ENCODE measurements around the gene DCUN1D3. TPM values are rescaled to one million over a fixed set of nuclear protein-coding genes. Genes with fewer than 3 reads are reported as not detected.

The DCUN1D3 gene
- total RNA-seq, 1 donor: 30.2 TPM

DNA sequence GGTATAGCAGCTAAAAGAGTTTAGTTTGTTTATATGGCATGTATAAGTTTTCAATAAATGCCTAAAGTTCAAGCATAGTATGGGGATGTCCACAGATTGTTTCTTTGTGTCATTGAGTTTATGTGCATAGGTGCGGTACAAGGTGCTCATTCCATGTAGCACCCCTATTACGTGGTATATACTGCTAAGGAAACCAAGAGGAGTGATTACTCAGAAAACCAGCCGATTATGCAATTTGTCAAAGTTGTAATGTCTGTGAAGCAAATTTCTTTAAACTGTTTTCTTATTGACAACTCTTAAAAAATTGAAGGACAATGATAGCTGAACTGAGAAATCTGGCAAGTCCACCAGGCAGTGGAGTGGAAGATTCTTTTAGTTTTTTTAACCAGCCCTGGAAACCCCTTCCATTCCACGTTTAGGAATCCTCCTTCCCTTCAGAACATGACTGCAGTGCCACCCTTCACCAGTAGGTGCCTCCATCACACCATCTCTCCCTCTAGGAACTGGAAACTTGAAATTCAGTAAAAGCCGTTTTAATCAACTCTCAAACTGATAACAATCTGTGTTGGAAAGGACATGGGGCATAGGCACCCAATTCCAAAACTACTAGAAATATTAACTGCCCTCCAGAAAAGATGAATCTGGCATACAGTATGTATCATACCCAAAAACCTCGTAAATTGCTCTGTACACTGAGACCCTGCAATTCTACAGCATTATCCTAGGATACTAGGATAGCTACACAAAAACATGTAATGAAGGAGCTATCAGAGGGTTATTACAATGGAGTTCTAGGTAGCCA, 50.4 kb downstream of the DCUN1D3 start:
- TF ChIP-seq, protein P1, sequence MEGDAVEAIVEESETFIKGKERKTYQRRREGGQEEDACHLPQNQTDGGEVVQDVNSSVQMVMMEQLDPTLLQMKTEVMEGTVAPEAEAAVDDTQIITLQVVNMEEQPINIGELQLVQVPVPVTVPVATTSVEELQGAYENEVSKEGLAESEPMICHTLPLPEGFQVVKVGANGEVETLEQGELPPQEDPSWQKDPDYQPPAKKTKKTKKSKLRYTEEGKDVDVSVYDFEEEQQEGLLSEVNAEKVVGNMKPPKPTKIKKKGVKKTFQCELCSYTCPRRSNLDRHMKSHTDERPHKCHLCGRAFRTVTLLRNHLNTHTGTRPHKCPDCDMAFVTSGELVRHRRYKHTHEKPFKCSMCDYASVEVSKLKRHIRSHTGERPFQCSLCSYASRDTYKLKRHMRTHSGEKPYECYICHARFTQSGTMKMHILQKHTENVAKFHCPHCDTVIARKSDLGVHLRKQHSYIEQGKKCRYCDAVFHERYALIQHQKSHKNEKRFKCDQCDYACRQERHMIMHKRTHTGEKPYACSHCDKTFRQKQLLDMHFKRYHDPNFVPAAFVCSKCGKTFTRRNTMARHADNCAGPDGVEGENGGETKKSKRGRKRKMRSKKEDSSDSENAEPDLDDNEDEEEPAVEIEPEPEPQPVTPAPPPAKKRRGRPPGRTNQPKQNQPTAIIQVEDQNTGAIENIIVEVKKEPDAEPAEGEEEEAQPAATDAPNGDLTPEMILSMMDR (IDR thresholded peaks at IDR 0.05; ENCODE audit: insufficient read depth, low read length): peak; percentile 99
- peak; percentile 84 for DNase-seq (ENCODE audit: low read depth)
- H3K4me3 ChIP-seq (ENCODE audit: low read depth, low read length): no peak overlapping the region

DNA sequence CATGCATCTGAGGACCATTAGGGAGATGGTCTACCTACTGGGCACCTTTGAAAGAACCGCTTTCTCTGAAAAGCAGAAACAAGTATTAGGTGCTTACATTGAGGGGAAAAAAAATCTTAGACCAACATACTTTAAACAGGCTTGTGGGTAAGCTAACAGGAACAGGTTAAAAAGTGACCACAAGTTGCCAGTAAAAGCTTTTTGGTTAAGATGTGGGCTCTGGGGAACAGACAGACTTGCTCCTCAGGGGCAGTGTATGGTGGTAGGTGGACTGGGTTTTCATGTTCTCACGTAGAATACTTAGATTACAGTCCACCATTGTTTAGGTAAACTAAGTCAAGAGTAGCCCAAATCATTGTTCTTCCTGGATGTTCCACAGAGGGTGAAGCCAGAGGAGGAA, 52.6 kb downstream of the DCUN1D3 start:
- DNase-seq (ENCODE audit: low read depth): no peak
- H3K4me3 ChIP-seq (ENCODE audit: low read depth, low read length): no peak overlapping the region
- TF ChIP-seq, protein P1 (IDR thresholded peaks at IDR 0.05; ENCODE audit: insufficient read depth, low read length): no peak

GRCh38 chr16:20846551-20846950, 53.6 kb downstream of the DCUN1D3 start:
- no peak for DNase-seq (ENCODE audit: low read depth)
- no peak overlapping the region for H3K4me3 ChIP-seq (ENCODE audit: low read depth, low read length)
- TF ChIP-seq, protein P1 (IDR thresholded peaks at IDR 0.05; ENCODE audit: insufficient read depth, low read length): no peak

DNA sequence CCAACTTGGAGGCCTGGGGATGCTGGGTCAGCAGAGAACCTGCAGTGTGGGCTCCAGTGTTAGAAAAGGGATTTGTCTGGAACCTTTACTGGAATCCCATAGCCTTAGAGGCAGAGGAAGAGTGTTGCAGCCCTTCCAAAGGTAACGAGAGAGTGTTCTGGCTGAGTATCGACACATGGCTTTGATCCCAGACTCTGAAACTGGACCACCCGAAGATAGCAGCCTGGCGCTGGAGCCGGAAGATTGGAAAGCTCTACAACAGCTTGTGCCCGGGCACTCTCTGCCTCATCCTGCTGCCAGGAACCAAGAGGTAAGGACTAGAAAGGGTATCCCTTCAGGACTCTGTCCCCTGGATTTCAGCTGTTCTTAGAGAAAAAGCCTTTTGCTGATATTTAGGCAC, 54.1 kb downstream of the DCUN1D3 start:
- no peak overlapping the region for H3K4me3 ChIP-seq (ENCODE audit: low read depth, low read length)
- DNase-seq (ENCODE audit: low read depth): no peak
- TF ChIP-seq, protein P1 (IDR thresholded peaks at IDR 0.05; ENCODE audit: insufficient read depth, low read length): no peak

- TF ChIP-seq, protein P1 (IDR thresholded peaks at IDR 0.05; ENCODE audit: insufficient read depth, low read length): no peak
- no peak overlapping the region for H3K4me3 ChIP-seq (ENCODE audit: low read depth, low read length)
- DNase-seq (ENCODE audit: low read depth): no peak
Measured at GRCh38 chr16:20844588-20844987, 55.6 kb downstream of the DCUN1D3 start.

DNA sequence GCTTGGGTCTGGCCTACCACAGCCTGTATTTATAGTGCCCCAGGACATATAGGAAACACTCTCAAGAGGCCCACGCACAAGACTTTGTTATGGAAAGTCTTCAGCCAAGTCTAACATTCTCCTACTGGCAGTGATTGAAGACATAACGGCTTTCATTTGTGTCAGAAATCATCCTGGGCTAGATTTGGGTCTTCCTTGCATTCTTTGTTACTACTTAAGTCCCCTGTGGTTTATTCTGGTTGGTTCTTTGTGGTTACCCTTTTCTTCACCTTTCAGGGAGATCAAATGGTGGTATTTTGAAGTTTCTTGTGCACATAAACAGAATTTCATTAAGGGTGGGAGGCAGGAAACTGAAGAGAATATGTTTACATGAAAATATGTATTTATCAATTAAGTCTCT, 56.1 kb downstream of the DCUN1D3 start:
- DNase-seq (ENCODE audit: low read depth): no peak
- no peak overlapping the region for H3K4me3 ChIP-seq (ENCODE audit: low read depth, low read length)
- TF ChIP-seq, protein P1 (IDR thresholded peaks at IDR 0.05; ENCODE audit: insufficient read depth, low read length): no peak
